Pancreas (tissue), 10 donors: ENCODE measurements around the gene CDCP1. TPM values are rescaled to one million over a fixed set of nuclear protein-coding genes. Genes with fewer than 3 reads are reported as not detected.

Experiments used
- ATAC-seq, 4 donors: fragments of 200-7000 bp; cut with Tn5 transposase; one replicate each; pipeline versions ENCODE4 v1.8.0 to v1.9.1; 2020; ENCODE audit warnings: mild to moderate bottlenecking in 4 of 4, moderate library complexity in 4 of 4
- DNase-seq, 6 donors: peaks; one replicate each; pipeline ENCODE4 v3.0.0-alpha.2; 2020
- FAIRE-seq: peaks from 2 replicates; lab custom pipeline; 2012; peaks lifted over from hg19 to GRCh38; lab: Jason Lieb, UNC
- H3K27ac ChIP-seq, 4 donors: fragments of 200-600 bp; sonication (generic); 1 replicate in 3 of 4; 2 replicates in 1 of 4; pipeline versions ENCODE4 v1.5.0 to v1.8.0; 2020
- H3K27me3 ChIP-seq, 4 donors: fragments of 200-600 bp; one replicate each; pipeline ENCODE4 v1.8.0; 2021
- H3K36me3 ChIP-seq, 3 donors: fragments of 200-600 bp; sonication (generic) in 1 of 3; one replicate each; pipeline versions ENCODE4 v1.5.0 to v1.8.0; 2020 to 2021
- H3K4me1 ChIP-seq, 3 donors: fragments of 200-600 bp; one replicate each; pipeline ENCODE4 v1.8.0; 2021
- H3K4me3 ChIP-seq, 4 donors: fragments of 200-600 bp; sonication (generic) in 2 of 4; one replicate each; pipeline versions ENCODE4 v1.5.0 to v1.8.0; 2020 to 2021
- H3K9me3 ChIP-seq, 4 donors: fragments of 200-600 bp; one replicate each; pipeline ENCODE4 v1.8.0; 2021
- WGBS, 2 donors: extraction: QIAGEN DNeasy Blood & Tissue Kit; methylation state at CpG; one replicate each; pipeline ENCODE4 v1.1.7; 2013; 5-methylcytosine and 5-hydroxymethylcytosine counted together
- intact Hi-C, 3 donors: fragments of 100-400 bp; cut with DNase I; formaldehyde crosslinking; loops; one replicate each; pipeline versions ENCODE4 v1.11.1 to v1.14.2; 2022
- polyA plus RNA-seq, 2 donors: library from polyadenylated mRNA; stranded (reverse); fragments of 200-250 nt; gene quantifications; one replicate each; pipeline ENCODE4 v1.2.3, GENCODE V29; 2013
- total RNA-seq, 6 donors: library from RNA; stranded (reverse); fragmentation: NEBNext Ultra II Directional in 4 of 6; extraction: Animal tissue kit (Norgen Biotek cat#: 25700) in 4 of 6; gene quantifications; one replicate each; pipeline versions ENCODE4 v1.2.1 to v1.2.4, GENCODE V29; 2021 to 2023
- TF ChIP-seq, protein P1 (sequence below), 4 donors: fragments of 200-600 bp; sonication (generic) in 3 of 4; IDR thresholded peaks; one replicate each; pipeline versions ENCODE4 v1.5.0 to v1.8.0; 2021; ENCODE audit warnings: antibody characterized with exemption in 4 of 4
- donor health status: healthy with polysubstance abuse.
- donor health status: DM: no; HTN: no; CAD: no; lungs with moderate emphysema.
- donor health status: DM: no; HTN: no; CAD: no.
- donor health status: control.
- donor health status: control.
- donor health status: Bipolar disorder and iron deficiency.
- donor health status: DM: yes; HTN: yes; CAD: no.
- donor health status: DM: no; HTN: no; CAD: no.
- donor health status: DM: no; HTN: no; CAD: no.
- donor health status: DM: yes; HTN: yes; CAD: no.

CDCP1 gene
- total and polyA plus RNA-seq, 8 donors, result 3.4 to 22.2 (median 9.2) TPM

GRCh38 chr3:45119376-45119775, 26.8 kb downstream of the CDCP1 start:
- H3K9me3 ChIP-seq, result no peaks in the 10 kb centered on the region
- no peak overlapping the region for H3K4me3 ChIP-seq
- H3K36me3 ChIP-seq, result peaks cover 0 to 4% (median 0%) of the 10 kb centered on the region in 3 donors
- H3K4me1 ChIP-seq, result peaks cover 9 to 31% (median 12%) of the 10 kb centered on the region in 3 donors
- no peak for DNase-seq
- no peaks in the 10 kb centered on the region for H3K27me3 ChIP-seq
- ATAC-seq, result peak in 2 of 4 donors; percentile 19 to 32
- peak overlapping the region in 2 of 4 donors; percentile 46 to 55 for H3K27ac ChIP-seq
- no peak for FAIRE-seq
- WGBS, 2 donors, result 17 to 28% methylated on average over 4 of the region's 4 CpGs
- intact Hi-C loops, result no loop called here
- TF ChIP-seq, protein P1, sequence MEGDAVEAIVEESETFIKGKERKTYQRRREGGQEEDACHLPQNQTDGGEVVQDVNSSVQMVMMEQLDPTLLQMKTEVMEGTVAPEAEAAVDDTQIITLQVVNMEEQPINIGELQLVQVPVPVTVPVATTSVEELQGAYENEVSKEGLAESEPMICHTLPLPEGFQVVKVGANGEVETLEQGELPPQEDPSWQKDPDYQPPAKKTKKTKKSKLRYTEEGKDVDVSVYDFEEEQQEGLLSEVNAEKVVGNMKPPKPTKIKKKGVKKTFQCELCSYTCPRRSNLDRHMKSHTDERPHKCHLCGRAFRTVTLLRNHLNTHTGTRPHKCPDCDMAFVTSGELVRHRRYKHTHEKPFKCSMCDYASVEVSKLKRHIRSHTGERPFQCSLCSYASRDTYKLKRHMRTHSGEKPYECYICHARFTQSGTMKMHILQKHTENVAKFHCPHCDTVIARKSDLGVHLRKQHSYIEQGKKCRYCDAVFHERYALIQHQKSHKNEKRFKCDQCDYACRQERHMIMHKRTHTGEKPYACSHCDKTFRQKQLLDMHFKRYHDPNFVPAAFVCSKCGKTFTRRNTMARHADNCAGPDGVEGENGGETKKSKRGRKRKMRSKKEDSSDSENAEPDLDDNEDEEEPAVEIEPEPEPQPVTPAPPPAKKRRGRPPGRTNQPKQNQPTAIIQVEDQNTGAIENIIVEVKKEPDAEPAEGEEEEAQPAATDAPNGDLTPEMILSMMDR (IDR thresholded peaks at IDR 0.05), result no peak

GRCh38 chr3:45118615-45119071, 27.5 kb downstream of the CDCP1 start:
- peaks cover 9 to 31% (median 17%) of the 10 kb centered on the region in 3 donors for H3K4me1 ChIP-seq
- H3K36me3 ChIP-seq, result peaks cover 0 to 4% (median 0%) of the 10 kb centered on the region in 3 donors
- no peak for DNase-seq
- no peaks in the 10 kb centered on the region for H3K27me3 ChIP-seq
- intact Hi-C loops, result no loop called here
- no peak for ATAC-seq
- no peak overlapping the region for H3K4me3 ChIP-seq
- TF ChIP-seq, protein P1 (IDR thresholded peaks at IDR 0.05), result no peak
- no peak for FAIRE-seq
- 42 to 48% methylated on average over 2 of the region's 2 CpGs for WGBS, 2 donors
- no peak overlapping the region for H3K27ac ChIP-seq
- H3K9me3 ChIP-seq, result no peaks in the 10 kb centered on the region

GRCh38 chr3:45116350-45116749, 29.8 kb downstream of the CDCP1 start:
- H3K9me3 ChIP-seq, result no peaks in the 10 kb centered on the region
- intact Hi-C loops, result no loop called here
- peaks cover 9 to 30% (median 17%) of the 10 kb centered on the region in 3 donors for H3K4me1 ChIP-seq
- H3K27me3 ChIP-seq, result no peaks in the 10 kb centered on the region
- H3K4me3 ChIP-seq, result no peak overlapping the region
- ATAC-seq, result no peak
- TF ChIP-seq, protein P1 (IDR thresholded peaks at IDR 0.05), result no peak
- DNase-seq, result no peak
- FAIRE-seq, result no peak
- 73 to 77% methylated on average over 4 of the region's 4 CpGs for WGBS, 2 donors
- H3K36me3 ChIP-seq, result peaks cover 0 to 4% (median 0%) of the 10 kb centered on the region in 3 donors
- H3K27ac ChIP-seq, result no peak overlapping the region

- Histone ChIP-seq H3K36me3 (peaks cover 0 to 4% (median 0%) of the 10 kb centered on the region in 3 donors), H3K4me3 (no peak overlapping the region), H3K27me3 (no peaks in the 10 kb centered on the region), H3K27ac (peak overlapping the region; percentile 31 to 53 (median 42)), H3K4me1 (peaks cover 0 to 6% (median 6%) of the 10 kb centered on the region in 3 donors), H3K9me3 (no peaks in the 10 kb centered on the region)
- TF ChIP-seq, protein P1 (IDR thresholded peaks at IDR 0.05), result no peak
- DNase-seq, result peak in 3 of 6 donors; percentile 50 to 52 (median 52)
- intact Hi-C loops, result no loop called here
- 29 to 33% methylated on average over 6 of the region's 6 CpGs for WGBS, 2 donors
- ATAC-seq, result peak; percentile 83 to 93 (median 88)
- no peak for FAIRE-seq
Measured at GRCh38 chr3:45113625-45114050, 32.5 kb downstream of the CDCP1 start.

GRCh38 chr3:45112939-45113338, 33.2 kb downstream of the CDCP1 start:
- TF ChIP-seq, protein P1 (IDR thresholded peaks at IDR 0.05), result no peak
- peaks cover 0 to 6% (median 5%) of the 10 kb centered on the region in 3 donors for H3K4me1 ChIP-seq
- WGBS, 2 donors, result 24 to 43% methylated on average over 4 of the region's 4 CpGs
- peak overlapping the region in 3 of 4 donors; percentile 30 to 37 (median 31) for H3K27ac ChIP-seq
- no peaks in the 10 kb centered on the region for H3K27me3 ChIP-seq
- no peak overlapping the region for H3K4me3 ChIP-seq
- H3K36me3 ChIP-seq, result peaks cover 0 to 4% (median 0%) of the 10 kb centered on the region in 3 donors
- intact Hi-C loops, result no loop called here
- no peaks in the 10 kb centered on the region for H3K9me3 ChIP-seq
- ATAC-seq (peak; percentile 42 to 56 (median 50)), FAIRE-seq (no peak), DNase-seq (no peak)
